Stimulated activated CD4-positive, alpha-beta T cell treated with anti-CD3 and anti-CD28 coated beads, Interleukin-1b, Interleukin-23, amount 100 ng/mL, for 48 hours (primary cell): ENCODE data around the gene IL5RA.

Experiments used
- DNase-seq: peaks from one replicate; pipeline ENCODE4 v3.0.0-alpha.2; 2020

IL5RA gene

GRCh38 chr3:3110299-3110630, at the start of gene IL5RA:
Gene IL5RA (minus strand): TSS chr3:3110374. CDS start chr3:3104984, 5,390 bp downstream.
- no peak for DNase-seq

- no peak for DNase-seq
Measured at GRCh38 chr3:3157484-3157883, 47.3 kb upstream of the IL5RA start.

- DNase-seq = no peak
Measured at GRCh38 chr3:3154879-3155610, 44.9 kb upstream of the IL5RA start.

- no peak for DNase-seq
Measured at GRCh38 chr3:3151513-3151912, 41.3 kb upstream of the IL5RA start.

GRCh38 chr3:3149560-3149959, 39.4 kb upstream of the IL5RA start:
- no peak for DNase-seq

GRCh38 chr3:3145831-3146230, 35.7 kb upstream of the IL5RA start:
- no peak for DNase-seq

GRCh38 chr3:3141939-3142338, 31.8 kb upstream of the IL5RA start:
- no peak for DNase-seq

GRCh38 chr3:3137526-3137925, 27.4 kb upstream of the IL5RA start:
- DNase-seq = no peak

- DNase-seq = no peak
Measured at GRCh38 chr3:3134750-3135448, 24.7 kb upstream of the IL5RA start.

GRCh38 chr3:3133500-3133899, 23.3 kb upstream of the IL5RA start:
- DNase-seq = no peak

GRCh38 chr3:3129579-3129978, 19.4 kb upstream of the IL5RA start:
- no peak for DNase-seq

- peak; percentile 49 for DNase-seq
Measured at GRCh38 chr3:3127432-3128010, 17.3 kb upstream of the IL5RA start.

GRCh38 chr3:3126477-3127431, 16.6 kb upstream of the IL5RA start, which contains the start of gene TRNT1:
Gene TRNT1 (plus strand): TSS chr3:3126940. CDS start chr3:3129041, 2,101 bp downstream.
- peak; percentile 96 for DNase-seq

GRCh38 chr3:3125977-3126376, 15.8 kb upstream of the IL5RA start:
- no peak for DNase-seq

GRCh38 chr3:3119393-3119851, 9.2 kb upstream of the IL5RA start:
- peak; percentile 16 for DNase-seq

- DNase-seq = no peak
Measured at GRCh38 chr3:3117651-3118050, 7.5 kb upstream of the IL5RA start.

- no peak for DNase-seq
Measured at GRCh38 chr3:3113042-3113709, 3.0 kb upstream of the IL5RA start.

- DNase-seq = no peak
Measured at GRCh38 chr3:3110749-3111361, 681 bp upstream of the IL5RA start.

GRCh38 chr3:3109407-3110298, 521 bp downstream of the IL5RA start:
- no peak for DNase-seq

GRCh38 chr3:3107858-3108257, 2.3 kb downstream of the IL5RA start:
- DNase-seq = no peak

GRCh38 chr3:3107181-3107580, 3.0 kb downstream of the IL5RA start:
- no peak for DNase-seq
